Naive thymus-derived CD4-positive, alpha-beta T cell (primary cell): Measurements from ENCODE around the gene MGME1. TPM values are rescaled to one million over a fixed set of nuclear protein-coding genes. Genes with fewer than 3 reads are reported as not detected.

ENCODE experiments used
- polyA plus RNA-seq, 2 donors: library from polyadenylated mRNA; unstranded; fragments of 300-500 nt; fragmentation: Illumina TruSeq; gene quantifications; one replicate each; pipeline ENCODE4 v1.2.3, GENCODE V29; 2021
- total RNA-seq, 6 experiments: library from RNA in 5 of 6; stranded (reverse) in 5 of 6; gene quantifications; 1 replicate in 5 of 6; 2 replicates in 1 of 6; pipeline ENCODE4 v1.2.3 and lab custom pipeline; 2021 to 2026

MGME1 gene
- total and polyA plus RNA-seq, 7 experiments from 2014 or later: 4.9 to 41.0 (median 13.1) TPM

Other genes starting within 250 kb of the MGME1 start
- 100 to 1,000 TPM in 1 of 5 experiments, 10 to 100 TPM in 4; 41.4 to 148 (median 61.9) TPM for gene SNX5, start 224 bp upstream of the MGME1 start, total RNA-seq
- gene SNX5, start 224 bp upstream of the MGME1 start, polyA plus RNA-seq: 10 to 100 TPM; 40.2 to 68.0 TPM
- gene OVOL2, start 88.9 kb downstream of the MGME1 start, total RNA-seq: not detected
- not detected for gene OVOL2, start 88.9 kb downstream of the MGME1 start, polyA plus RNA-seq
- gene KAT14, start 168.8 kb downstream of the MGME1 start, total RNA-seq: 10 to 100 TPM; 12.3 to 26.7 (median 16.2) TPM
- gene KAT14, start 168.8 kb downstream of the MGME1 start, polyA plus RNA-seq: 10 to 100 TPM; 18.8 to 25.8 TPM
- 10 to 100 TPM in 4 of 5 experiments, 1 to 10 TPM in 1; 9.0 to 20.3 (median 11.7) TPM for gene PET117, start 168.8 kb downstream of the MGME1 start, total RNA-seq
- gene PET117, start 168.8 kb downstream of the MGME1 start, polyA plus RNA-seq: 10 to 100 TPM; 36.7 to 44.7 TPM